GM21786 (cell line): Measurements from ENCODE around the gene MICAL2.

ENCODE experiments used
- ATAC-seq: cut with Tn5 transposase; IDR thresholded peaks from one replicate; pipeline ENCODE4 v1.9.1; 2021; ENCODE audit not compliant: unreplicated experiment

Gene MICAL2

GRCh38 chr11:12166299-12167060, 56.1 kb downstream of the MICAL2 start:
- ATAC-seq: no peak

- ATAC-seq: no peak
These were observed 56.9 kb downstream of the MICAL2 start for GRCh38 chr11:12167061-12168000.

- no peak for ATAC-seq
These were observed 57.7 kb downstream of the MICAL2 start for GRCh38 chr11:12168114-12168513.

GRCh38 chr11:12169822-12170221, 59.4 kb downstream of the MICAL2 start:
- ATAC-seq: no peak

GRCh38 chr11:12170501-12170900, 60.1 kb downstream of the MICAL2 start:
- ATAC-seq: no peak

- ATAC-seq: no peak
These were observed 60.6 kb downstream of the MICAL2 start for GRCh38 chr11:12170984-12171383.

- no peak for ATAC-seq
These were observed 61.5 kb downstream of the MICAL2 start for GRCh38 chr11:12171921-12172320.

- ATAC-seq: no peak
These were observed 62.2 kb downstream of the MICAL2 start for GRCh38 chr11:12172493-12173013.

GRCh38 chr11:12173111-12173510, 62.7 kb downstream of the MICAL2 start:
- no peak for ATAC-seq

- peak; percentile 44 for ATAC-seq
These were observed 63.7 kb downstream of the MICAL2 start for GRCh38 chr11:12174128-12174476.

- ATAC-seq: peak; percentile 85
These were observed 64.2 kb downstream of the MICAL2 start for GRCh38 chr11:12174477-12175143.

GRCh38 chr11:12175694-12176241, 65.4 kb downstream of the MICAL2 start:
- no peak for ATAC-seq

GRCh38 chr11:12176410-12176809, 66.0 kb downstream of the MICAL2 start:
- no peak for ATAC-seq

GRCh38 chr11:12177739-12178338, 67.4 kb downstream of the MICAL2 start:
- no peak for ATAC-seq

GRCh38 chr11:12179019-12179418, 68.6 kb downstream of the MICAL2 start:
- no peak for ATAC-seq

- ATAC-seq: no peak
These were observed 69.1 kb downstream of the MICAL2 start for GRCh38 chr11:12179531-12179930.

- no peak for ATAC-seq
These were observed 70.1 kb downstream of the MICAL2 start for GRCh38 chr11:12180257-12181205.

GRCh38 chr11:12182302-12182675, 71.9 kb downstream of the MICAL2 start:
- ATAC-seq: no peak

GRCh38 chr11:12182676-12183541, 72.5 kb downstream of the MICAL2 start:
- no peak for ATAC-seq
